T-helper 2 cell treated with Interferon-gamma antibody and Interleukin-4, amounts not matched to agents 100 ng/mL and 5 ng/mL, for 36 hours (primary cell): ENCODE data around the gene SLC35E3. TPM values are rescaled to one million over a fixed set of nuclear protein-coding genes. Genes with fewer than 3 reads are reported as not detected.

Experiments
- total RNA-seq: library from RNA; stranded (reverse); gene quantifications from 2 replicates; pipeline ENCODE4 v1.2.3, GENCODE V29; 2022

SLC35E3 gene
- total RNA-seq, 1 donor from 2014 or later: 7.5 TPM

Other genes starting within 250 kb of the SLC35E3 start
- gene RAP1B, start 135.3 kb upstream of the SLC35E3 start, total RNA-seq: 199 and 201 TPM in 2 replicates
- 95.8 and 101 TPM in 2 replicates for gene NUP107, start 59.2 kb upstream of the SLC35E3 start, total RNA-seq
- gene MDM2, start 62.0 kb downstream of the SLC35E3 start, total RNA-seq: 213 TPM in 2 replicates
- 9.9 and 13.4 TPM in 2 replicates for gene CPM, start 187.0 kb downstream of the SLC35E3 start, total RNA-seq